GM12891 (cell line): ENCODE data around the gene LRMDA.

Experiments
- POLR2A ChIP-seq: IDR thresholded peaks from 2 replicates; pipeline ENCODE4 v1.6.1; 2011; ENCODE audit warnings: low read depth, low read length, control low read depth
- POLR2AphosphoS5 ChIP-seq: IDR thresholded peaks from 2 replicates; pipeline ENCODE4 v1.6.1; 2011; ENCODE audit warnings: low read depth, low read length, control low read depth

- no peak for TF ChIP-seq POLR2AphosphoS5
- no peak for TF ChIP-seq POLR2A
These were observed 1073.4 kb downstream of the LRMDA start for GRCh38 chr10:76504823-76505222.
